HG02852 (cell line): Measurements from ENCODE around the gene CD27.
"Not testable (repeated sequence)": the region's sequence is repeated elsewhere in the genome, so short reads cannot be mapped to it uniquely, and the experiment has no call there.

ENCODE experiments used
- ATAC-seq: cut with Tn5 transposase; IDR thresholded peaks from one replicate; pipeline ENCODE4 v1.9.1; 2021; ENCODE audit warnings: mild to moderate bottlenecking, moderate library complexity; ENCODE audit not compliant: unreplicated experiment

CD27 gene

GRCh38 chr12:6461401-6462233, 16.9 kb downstream of the CD27 start:
- ATAC-seq: peak; percentile 71

GRCh38 chr12:6462234-6462995, 17.7 kb downstream of the CD27 start:
- no peak for ATAC-seq

GRCh38 chr12:6463216-6463615, 18.5 kb downstream of the CD27 start:
- no peak for ATAC-seq

- no peak for ATAC-seq
Observed at GRCh38 chr12:6463858-6464257, 19.1 kb downstream of the CD27 start.

GRCh38 chr12:6464531-6464930, 19.8 kb downstream of the CD27 start:
- no peak for ATAC-seq

GRCh38 chr12:6465467-6466183, 20.9 kb downstream of the CD27 start:
- ATAC-seq: no peak

- ATAC-seq: no peak
Observed at GRCh38 chr12:6466184-6466573, 21.4 kb downstream of the CD27 start.

- ATAC-seq: not testable (repeated sequence)
Observed at GRCh38 chr12:6466751-6467150, 22.0 kb downstream of the CD27 start.

GRCh38 chr12:6467571-6468282, 23.0 kb downstream of the CD27 start:
- ATAC-seq: not testable (repeated sequence)

GRCh38 chr12:6468283-6468575, 23.5 kb downstream of the CD27 start:
- ATAC-seq: no peak

GRCh38 chr12:6469092-6469491, 24.3 kb downstream of the CD27 start:
- no peak for ATAC-seq

GRCh38 chr12:6469609-6470374, 25.0 kb downstream of the CD27 start:
- no peak for ATAC-seq

- ATAC-seq: peak; percentile 89
Observed at GRCh38 chr12:6470375-6471163, 25.8 kb downstream of the CD27 start, which contains the start of gene VAMP1. Gene VAMP1 (minus strand): TSS chr12:6470677. CDS start chr12:6470531, 146 bp downstream.

- no peak for ATAC-seq
Observed at GRCh38 chr12:6471989-6472360, 27.2 kb downstream of the CD27 start.

- ATAC-seq: no peak
Observed at GRCh38 chr12:6472491-6472890, 27.7 kb downstream of the CD27 start.

- not testable (repeated sequence) for ATAC-seq
Observed at GRCh38 chr12:6475233-6475975, 30.6 kb downstream of the CD27 start.

- no peak for ATAC-seq
Observed at GRCh38 chr12:6476489-6476888, 31.7 kb downstream of the CD27 start.

GRCh38 chr12:6477601-6478377, 33.0 kb downstream of the CD27 start:
- ATAC-seq: not testable (repeated sequence)
